A549 (cell line): Measurements from ENCODE around the gene DERL3. TPM values are rescaled to one million over a fixed set of nuclear protein-coding genes. Genes with fewer than 3 reads are reported as not detected.
"Not testable (repeated sequence)": the region's sequence is repeated elsewhere in the genome, so short reads cannot be mapped to it uniquely, and the experiment has no call there.

Experiments used
- ATAC-seq, 2 experiments: fragments of 200-7000 bp in 1 of 2; fragments of >200 bp in 1 of 2; cut with Nextera tagmentation in 1 of 2; cut with Tn5 transposase in 1 of 2; 3 replicates each; pipeline versions ENCODE4 v1.8.0 to v1.9.1; 2018 to 2020; ENCODE audit warnings: mild to moderate bottlenecking in 1 of 2, moderate library complexity in 1 of 2
- CTCF ChIA-PET: fragments of 300-600 bp; sonication (Branson Sonifier 250); formaldehyde crosslinking; extraction: SDS; loops from one replicate; lab custom pipeline; 2021; ENCODE audit warnings: antibody characterized with exemption, inconsistent platforms; lab: Yijun Ruan, JAX
- POLR2A ChIA-PET: fragments of 350-600 bp; formaldehyde crosslinking; extraction: SDS; loops from one replicate; lab custom pipeline; 2021; ENCODE audit warnings: antibody characterized with exemption, inconsistent platforms; lab: Yijun Ruan, JAX
- DNase-seq, 2 experiments: peaks; one replicate each; pipeline versions ENCODE4 v3.0.0 to v3.0.0-alpha.2; 2011 to 2016; ENCODE audit warnings: low read depth in 1 of 2, low spot score in 1 of 2
- FAIRE-seq: peaks from 2 replicates; lab custom pipeline; 2011; peaks lifted over from hg19 to GRCh38; lab: Jason Lieb, UNC
- H3K27ac ChIP-seq, 2 experiments: fragments of >200 bp; sonication (Bioruptor Twin); formaldehyde crosslinking; 3 replicates each; pipeline ENCODE4 v1.5.1; 2016 to 2017
- H3K4me1 ChIP-seq: fragments of >200 bp; sonication (Bioruptor Twin); formaldehyde crosslinking; 3 replicates; pipeline ENCODE4 v1.6.1; 2016
- H3K4me2 ChIP-seq: fragments of >200 bp; sonication (Bioruptor Twin); formaldehyde crosslinking; 3 replicates; pipeline ENCODE4 v1.6.1; 2016
- H3K4me3 ChIP-seq: fragments of >200 bp; sonication (Bioruptor Twin); formaldehyde crosslinking; 3 replicates; pipeline ENCODE4 v1.5.1; 2016
- H3K9me3 ChIP-seq: fragments of >200 bp; sonication (Bioruptor Twin); formaldehyde crosslinking; 3 replicates; pipeline ENCODE4 v1.6.1; 2016
- CEBPB ChIP-seq, 2 experiments: fragments of >200 bp in 1 of 2; sonication (Bioruptor Twin) in 1 of 2; formaldehyde crosslinking in 1 of 2; IDR thresholded peaks; 2 replicates each; pipeline ENCODE4 v1.6.1; 2012 to 2016
- CHD4 ChIP-seq: fragments of 200-600 bp; sonication (generic); IDR thresholded peaks from 2 replicates; pipeline ENCODE4 v1.6.1; 2016; ENCODE audit warnings: antibody characterized with exemption, mild to moderate bottlenecking, borderline replicate concordance
- CTCF ChIP-seq: fragments of >200 bp; sonication (Bioruptor Twin); formaldehyde crosslinking; IDR thresholded peaks from 3 replicates; pipeline ENCODE4 v1.5.1; 2016
- E2F6 ChIP-seq: IDR thresholded peaks from 2 replicates; pipeline ENCODE4 v1.6.1; 2012; ENCODE audit warnings: low read depth, borderline replicate concordance
- EHF ChIP-seq: fragments of 250-450 bp; sonication (Bioruptor Pico); IDR thresholded peaks from 2 replicates; pipeline ENCODE4 v1.5.0; 2020; ENCODE audit warnings: mild to moderate bottlenecking
- EP300 ChIP-seq, 2 experiments: fragments of >200 bp; sonication (Bioruptor Twin); formaldehyde crosslinking; IDR thresholded peaks; 2 replicates in 1 of 2; 3 replicates in 1 of 2; pipeline ENCODE4 v1.6.1; 2016 to 2017
- FOSL2 ChIP-seq, 2 experiments: fragments of 450-650 bp in 1 of 2; fragments of >200 bp in 1 of 2; sonication (Bioruptor Twin) in 1 of 2; formaldehyde crosslinking; IDR thresholded peaks; 2 replicates each; pipeline versions ENCODE4 v1.5.0 to v1.6.1; 2016 to 2020; ENCODE audit warnings: mild to moderate bottlenecking in 1 of 2, moderate library complexity in 1 of 2
- HEYL ChIP-seq: fragments of 250-450 bp; sonication (Bioruptor Pico); IDR thresholded peaks from 2 replicates; pipeline ENCODE4 v1.8.0; 2021; ENCODE audit warnings: mild to moderate bottlenecking, moderate library complexity
- HOXA7 ChIP-seq: fragments of 250-450 bp; sonication (Bioruptor Pico); IDR thresholded peaks from 2 replicates; pipeline ENCODE4 v1.5.0; 2020; ENCODE audit warnings: mild to moderate bottlenecking, moderate library complexity
- HOXB13 ChIP-seq: fragments of 250-450 bp; sonication (Bioruptor Pico); IDR thresholded peaks from 2 replicates; pipeline ENCODE4 v1.5.0; 2020; ENCODE audit warnings: low read depth, mild to moderate bottlenecking, moderate library complexity
- HOXB5 ChIP-seq: fragments of 250-450 bp; sonication (Bioruptor Pico); IDR thresholded peaks from 2 replicates; pipeline ENCODE4 v1.5.0; 2020; ENCODE audit warnings: mild to moderate bottlenecking, moderate library complexity
- JUN ChIP-seq, 2 experiments: fragments of >200 bp; sonication (Bioruptor Twin); formaldehyde crosslinking; IDR thresholded peaks; 2 replicates in 1 of 2; 3 replicates in 1 of 2; pipeline ENCODE4 v1.6.1; 2016 to 2017
- JUNB ChIP-seq: fragments of >200 bp; sonication (Bioruptor Twin); formaldehyde crosslinking; IDR thresholded peaks from 2 replicates; pipeline ENCODE4 v1.6.1; 2016
- MAFK ChIP-seq: fragments of 450-650 bp; IDR thresholded peaks from 2 replicates; pipeline ENCODE4 v1.6.1; 2014; ENCODE audit not compliant: partially characterized antibody
- MAX ChIP-seq: IDR thresholded peaks from 2 replicates; pipeline ENCODE4 v1.6.1; 2012
- NFE2L2 ChIP-seq: fragments of 150-350 bp; conservative IDR thresholded peaks from 2 replicates; pipeline ENCODE4 v1.6.1; 2014; ENCODE audit warnings: low read length
- NPAS2 ChIP-seq: fragments of 250-450 bp; sonication (Bioruptor Pico); IDR thresholded peaks from 2 replicates; pipeline ENCODE4 v1.8.0; 2022; ENCODE audit warnings: mild to moderate bottlenecking, moderate library complexity, borderline replicate concordance
- PBX3 ChIP-seq: IDR thresholded peaks from 2 replicates; pipeline ENCODE4 v1.6.1; 2012
- RAD21 ChIP-seq, 2 experiments: fragments of >200 bp in 1 of 2; sonication (Bioruptor Twin) in 1 of 2; formaldehyde crosslinking in 1 of 2; IDR thresholded peaks in 1 of 2; conservative IDR thresholded peaks in 1 of 2; 2 replicates in 1 of 2; 3 replicates in 1 of 2; pipeline ENCODE4 v1.6.1; 2012 to 2018; ENCODE audit warnings: inconsistent platforms in 1 of 2
- RARB ChIP-seq: fragments of 250-450 bp; sonication (Bioruptor Pico); IDR thresholded peaks from 2 replicates; pipeline ENCODE4 v1.8.0; 2021; ENCODE audit warnings: mild to moderate bottlenecking, moderate library complexity
- RCOR1 ChIP-seq: fragments of 150-350 bp; IDR thresholded peaks from 2 replicates; pipeline ENCODE4 v1.6.1; 2014; ENCODE audit warnings: antibody characterized with exemption, low read length, low read depth
- SMC3 ChIP-seq: fragments of >200 bp; sonication (Bioruptor Twin); formaldehyde crosslinking; IDR thresholded peaks from 3 replicates; pipeline ENCODE4 v1.6.1; 2018; ENCODE audit warnings: inconsistent platforms
- SREBF2 ChIP-seq: fragments of 450-650 bp; IDR thresholded peaks from 2 replicates; pipeline ENCODE4 v1.6.1; 2014; ENCODE audit warnings: mild to moderate bottlenecking, moderate library complexity
- TFCP2L1 ChIP-seq: fragments of 250-450 bp; sonication (Bioruptor Pico); IDR thresholded peaks from 2 replicates; pipeline ENCODE4 v1.5.0; 2021; ENCODE audit warnings: mild to moderate bottlenecking
- TP53 ChIP-seq: fragments of 250-450 bp; sonication (Bioruptor Pico); IDR thresholded peaks from 2 replicates; pipeline ENCODE4 v1.5.0; 2021; ENCODE audit warnings: mild to moderate bottlenecking, moderate library complexity
- USF2 ChIP-seq: fragments of 450-650 bp; IDR thresholded peaks from 2 replicates; pipeline ENCODE4 v1.6.1; 2014; ENCODE audit warnings: antibody characterized with exemption
- ZNF302 ChIP-seq: fragments of 250-450 bp; sonication (Bioruptor Pico); IDR thresholded peaks from 2 replicates; pipeline ENCODE4 v1.9.0; 2021; ENCODE audit warnings: inconsistent platforms, mild to moderate bottlenecking, moderate library complexity
- ZSCAN20 ChIP-seq: fragments of 250-450 bp; sonication (Bioruptor Pico); IDR thresholded peaks from 2 replicates; pipeline ENCODE4 v1.8.0; 2022; ENCODE audit warnings: mild to moderate bottlenecking, moderate library complexity
- WGBS: methylation state at CpG from one replicate; pipeline ENCODE4 v1.1.6; 2017; ENCODE audit errors: missing lambda C conversion rate; 5-methylcytosine and 5-hydroxymethylcytosine counted together
- polyA plus RNA-seq, 4 experiments: library from polyadenylated mRNA; depleted of rRNA in 3 of 4; stranded (reverse); fragments of >200 nt; fragmentation: RNase III in 1 of 4; extraction: RNeasy Plus Mini Kit Qiagen cat#74134 plus additional on column Dnase treatment in 1 of 4; gene quantifications; 2 replicates in 3 of 4; 3 replicates in 1 of 4; pipeline ENCODE4 v1.2.3, GENCODE V29; 2011 to 2017

Gene DERL3
- polyA plus RNA-seq, 2 of the 4 experiments (the other 2 are of a cell fraction) = 0.08 to 0.40 TPM

GRCh38 chr22:23874871-23875270 lies 36.1 kb upstream of the DERL3 start (continued):
- TF ChIP-seq USF2 (no peak), RAD21 (conservative IDR thresholded peaks at IDR 0.05 in 1 of 2, IDR thresholded peaks at IDR 0.05 in 1 of 2) (no peak), CHD4 (no peak)

- DNase-seq = no peak
- no peak for FAIRE-seq
- Histone ChIP-seq H3K4me1 (no peaks in the 10 kb centered on the region), H3K27ac (no peak overlapping the region), H3K4me2 (no peak overlapping the region), H3K9me3 (no peaks in the 10 kb centered on the region), H3K4me3 (no peak overlapping the region)
- ATAC-seq = no peak
- CTCF ChIA-PET = interaction anchor here (1.0 to 2.6 kb wide), 4 partner anchors 10 to 25 kb away, joined by 3 to 10 read pairs (median 6); no protein-coding TSS in a partner anchor
- 97% methylated on average over 4 of the region's 4 CpGs for WGBS
- POLR2A ChIA-PET = no interaction called here
- no peak for TF ChIP-seq JUNB
- no peak for TF ChIP-seq ZNF302
- TF ChIP-seq RARB (CRISPR knock-in tag) = no peak
- no peak for TF ChIP-seq HOXB5 (CRISPR knock-in tag)
- TF ChIP-seq FOSL2 (IDR thresholded peaks at IDR 0.05) = no peak
- TF ChIP-seq FOSL2 (CRISPR knock-in tag; IDR thresholded peaks at IDR 0.05) = no peak
- TF ChIP-seq TP53 (CRISPR knock-in tag) = no peak
- TF ChIP-seq ZSCAN20 = no peak
- no peak for TF ChIP-seq EP300 (IDR thresholded peaks at IDR 0.05)
- no peak for TF ChIP-seq RCOR1
- no peak for TF ChIP-seq HEYL (CRISPR knock-in tag)
- no peak for TF ChIP-seq HOXA7 (CRISPR knock-in tag)
- no peak for TF ChIP-seq SREBF2
- TF ChIP-seq SMC3 = no peak
- TF ChIP-seq HOXB13 (CRISPR knock-in tag) = no peak
- no peak for TF ChIP-seq EHF (CRISPR knock-in tag)
- TF ChIP-seq E2F6 = no peak
Observed at GRCh38 chr22:23868580-23868979, 29.8 kb upstream of the DERL3 start.

GRCh38 chr22:23864499-23865154 lies 25.8 kb upstream of the DERL3 start:
- H3K27ac ChIP-seq, H3K9me3 ChIP-seq, H3K4me3 ChIP-seq, DNase-seq, ATAC-seq, H3K4me1 ChIP-seq, H3K4me2 ChIP-seq, FAIRE-seq: not testable (repeated sequence)
- CTCF ChIA-PET = interaction anchor here (0.6 to 2.7 kb wide), 6 partner anchors 8 to 29 kb away, joined by 3 to 12 read pairs (median 6); partner anchors contain the start of gene MIF
- POLR2A ChIA-PET = interaction anchor here (0.7 kb wide), 1 partner anchor 29 kb away, joined by 6 read pairs; no protein-coding TSS in a partner anchor
- 88% methylated on average over 11 of the region's 11 CpGs for WGBS

- ATAC-seq (peak; percentile 64 to 78; a peak in 5 of 6 replicates), FAIRE-seq (no peak), DNase-seq (peak; percentile 52 to 59)
- 48% methylated on average over 3 of the region's 3 CpGs for whole genome bisulfite sequencing
- Histone ChIP-seq H3K4me1 (peaks cover 5% of the 10 kb centered on the region; the same call in 1 of the 3 replicates), H3K27ac (no peak overlapping the region), H3K4me3 (no peak overlapping the region), H3K9me3 (no peaks in the 10 kb centered on the region), H3K4me2 (no peak overlapping the region)
- CTCF ChIA-PET = interaction anchor here (0.8 to 2.7 kb wide), 14 partner anchors 9 to 95 kb away, joined by 3 to 14 read pairs (median 3); partner anchors contain the start of genes CHCHD10 and MIF
- POLR2A ChIA-PET = no interaction called here
- no peak for TF ChIP-seq NPAS2
- TF ChIP-seq MAFK = no peak
- no peak for TF ChIP-seq CEBPB (IDR thresholded peaks at IDR 0.05)
- no peak for TF ChIP-seq ZNF302
- TF ChIP-seq MAX = no peak
- TF ChIP-seq SMC3 = peak; percentile 72
- no peak for TF ChIP-seq PBX3
- no peak for TF ChIP-seq JUN (IDR thresholded peaks at IDR 0.05)
- peak; percentile 68 to 75 for TF ChIP-seq RAD21 (conservative IDR thresholded peaks at IDR 0.05 in 1 of 2, IDR thresholded peaks at IDR 0.05 in 1 of 2)
- TF ChIP-seq CTCF = peak; percentile 55
- no peak for TF ChIP-seq NFE2L2
- no peak for TF ChIP-seq TFCP2L1 (CRISPR knock-in tag)
Observed at GRCh38 chr22:23862103-23862502, 23.3 kb upstream of the DERL3 start.
